Neural cell (in vitro differentiated cells): ENCODE results near the gene POU4F3. TPM values are rescaled to one million over a fixed set of nuclear protein-coding genes. Genes with fewer than 3 reads are reported as not detected.

Source experiments
- polyA plus RNA-seq: library from polyadenylated mRNA; depleted of rRNA; stranded (reverse); fragments of >200 nt; gene quantifications from 2 replicates; pipeline ENCODE4 v1.2.3, GENCODE V29; 2014

Gene POU4F3
- polyA plus RNA-seq, 1 donor from 2014 or later: 0.15 TPM

Other genes with a start within 250 kb of the POU4F3 start
- 0.93 and 1.2 TPM in 2 replicates for gene PLAC8L1, start 233.3 kb upstream of the POU4F3 start, polyA plus RNA-seq
- gene LARS1, start 156.2 kb upstream of the POU4F3 start, polyA plus RNA-seq: 102 and 147 TPM in 2 replicates
- 18.9 and 23.2 TPM in 2 replicates for gene RBM27, start 135.2 kb upstream of the POU4F3 start, polyA plus RNA-seq
- gene TCERG1, start 108.5 kb downstream of the POU4F3 start, polyA plus RNA-seq: 209 and 238 TPM in 2 replicates
- gene GPR151, start 177.4 kb downstream of the POU4F3 start, polyA plus RNA-seq: 0.90 and 1.0 TPM in 2 replicates